HepG2 (cell line): ENCODE data around the gene ZSCAN26. TPM values are rescaled to one million over a fixed set of nuclear protein-coding genes. Genes with fewer than 3 reads are reported as not detected.

Experiments used
- ATAC-seq: fragments of 200-7000 bp; cut with Tn5 transposase; 3 replicates; pipeline ENCODE4 v1.9.1; 2020; ENCODE audit warnings: mild to moderate bottlenecking, moderate library complexity
- BruUV-seq: library from RNA; stranded (reverse); fragments of 400-500 nt; replicated peaks from 2 replicates; lab custom pipeline; 2021; lab: Mats Ljungman, UMichigan
- CTCF ChIA-PET: fragments of 300-600 bp; formaldehyde crosslinking; extraction: SDS; loops from one replicate; lab custom pipeline; 2021; ENCODE audit warnings: low total read pairs, inconsistent platforms, low intra/inter-chr PET ratio; lab: Yijun Ruan, JAX
- POLR2A ChIA-PET: fragments of 350-600 bp; sonication (Branson Sonifier 250); formaldehyde crosslinking; loops from one replicate; lab custom pipeline; 2020; ENCODE audit warnings: antibody characterized with exemption, inconsistent platforms; lab: Yijun Ruan, JAX
- DNase-seq: peaks from one replicate; pipeline ENCODE4 v3.0.0-alpha.2; 2015; ENCODE audit warnings: low spot score
- FAIRE-seq: peaks from 3 replicates; lab custom pipeline; 2011; peaks lifted over from hg19 to GRCh38; lab: Jason Lieb, UNC
- H2AFZ ChIP-seq: one replicate; pipeline ENCODE4 v1.6.1; 2011; ENCODE audit warnings: low read length, inconsistent platforms
- H3K27ac ChIP-seq: fragments of 300-600 bp; 3 replicates; pipeline ENCODE4 v1.8.0; 2011; ENCODE audit warnings: mixed run types, mild to moderate bottlenecking, mixed read lengths, low read length, inconsistent platforms; ENCODE audit not compliant: insufficient read depth; ENCODE audit errors: extremely low read length
- H3K27me3 ChIP-seq, 2 experiments: fragments of 200-600 bp in 1 of 2; 2 replicates in 1 of 2; 3 replicates in 1 of 2; pipeline versions ENCODE4 v1.6.0 to v1.8.0; 2011; ENCODE audit warnings: low read length in 2 of 2, mild to moderate bottlenecking in 2 of 2, moderate library complexity in 2 of 2, inconsistent platforms in 1 of 2; ENCODE audit not compliant: insufficient read depth in 2 of 2, control insufficient read depth in 1 of 2
- H3K36me3 ChIP-seq, 2 experiments: fragments of 200-600 bp in 1 of 2; replicated peaks in 1 of 2; 2 replicates in 1 of 2; 3 replicates in 1 of 2; pipeline versions ENCODE4 v1.5.1 to v1.8.0; 2011; ENCODE audit warnings: low read length in 2 of 2, inconsistent platforms in 1 of 2; ENCODE audit not compliant: insufficient read depth in 2 of 2, control insufficient read depth in 1 of 2
- H3K4me1 ChIP-seq: 2 replicates; pipeline ENCODE4 v1.5.1; 2012; ENCODE audit warnings: low read length, inconsistent platforms; ENCODE audit not compliant: insufficient read depth
- H3K4me2 ChIP-seq: 2 replicates; pipeline ENCODE4 v1.6.0; 2011; ENCODE audit warnings: low read depth, low read length, inconsistent platforms
- H3K4me3 ChIP-seq, 3 experiments: fragments of 200-600 bp in 1 of 3; sonication (generic), shearing (Covaris generic) in 1 of 3; replicated peaks in 1 of 3; 2 replicates each; pipeline ENCODE4 v1.5.1; 2011 to 2016; ENCODE audit warnings: low read length in 3 of 3, inconsistent platforms in 2 of 3, low read depth in 2 of 3, mild to moderate bottlenecking in 2 of 3, control low read depth in 1 of 3, mixed read lengths in 1 of 3; ENCODE audit not compliant: insufficient read depth in 1 of 3
- H3K79me2 ChIP-seq: one replicate; pipeline ENCODE4 v1.6.1; 2011; ENCODE audit warnings: low read length, inconsistent platforms; ENCODE audit not compliant: insufficient read depth
- H3K9ac ChIP-seq: 2 replicates; pipeline ENCODE4 v1.6.0; 2011; ENCODE audit warnings: mild to moderate bottlenecking, low read depth, low read length, inconsistent platforms; ENCODE audit not compliant: insufficient read depth
- H3K9me3 ChIP-seq: 2 replicates; pipeline ENCODE4 v1.5.1; 2012; ENCODE audit warnings: mild to moderate bottlenecking, low read length
- H4K20me1 ChIP-seq: 2 replicates; pipeline ENCODE4 v1.6.0; 2011; ENCODE audit warnings: inconsistent platforms, mild to moderate bottlenecking, low read length, moderate library complexity; ENCODE audit not compliant: insufficient read depth
- CERS6 ChIP-seq: sonication (generic); formaldehyde crosslinking; IDR thresholded peaks from 2 replicates; pipeline ENCODE4 v1.5.0; 2020; ENCODE audit warnings: missing genetic modification reagents
- HIC2 ChIP-seq: sonication (generic); formaldehyde crosslinking; IDR thresholded peaks from 2 replicates; pipeline ENCODE4 v1.9.0; 2022; ENCODE audit warnings: low read depth, missing genetic modification reagents
- KDM5A ChIP-seq: fragments of 200-600 bp; sonication (generic); IDR thresholded peaks from 2 replicates; pipeline ENCODE4 v1.7.0; 2018; ENCODE audit warnings: antibody characterized with exemption, mild to moderate bottlenecking, low read length, borderline replicate concordance
- LRRFIP1 ChIP-seq: sonication (generic); formaldehyde crosslinking; conservative IDR thresholded peaks from 2 replicates; pipeline ENCODE4 v1.4.0; 2020; ENCODE audit warnings: missing genetic modification reagents
- RAD51 ChIP-seq: fragments of 450-650 bp; IDR thresholded peaks from 2 replicates; pipeline ENCODE4 v1.6.1; 2016; ENCODE audit warnings: borderline replicate concordance
- REST ChIP-seq, 2 experiments: IDR thresholded peaks; 2 replicates each; pipeline ENCODE4 v1.6.1; 2011 to 2012; ENCODE audit warnings: low read length in 2 of 2, borderline replicate concordance in 1 of 2, low read depth in 1 of 2, mild to moderate bottlenecking in 1 of 2, moderate library complexity in 1 of 2
- ZBTB38 ChIP-seq: sonication (generic); formaldehyde crosslinking; IDR thresholded peaks from 2 replicates; pipeline ENCODE4 v1.5.1; 2020; ENCODE audit warnings: mild to moderate bottlenecking, missing genetic modification reagents
- ZBTB7B ChIP-seq: sonication (generic); formaldehyde crosslinking; IDR thresholded peaks from 2 replicates; pipeline ENCODE4 v1.4.0; 2020; ENCODE audit warnings: missing genetic modification reagents
- ZIK1 ChIP-seq: sonication (generic); formaldehyde crosslinking; IDR thresholded peaks from 2 replicates; pipeline ENCODE4 v1.5.0; 2020; ENCODE audit warnings: mild to moderate bottlenecking, low read depth, missing genetic modification reagents, borderline replicate concordance
- ZNF251 ChIP-seq: sonication (generic); formaldehyde crosslinking; IDR thresholded peaks from 2 replicates; pipeline ENCODE4 v1.9.0; 2021; ENCODE audit warnings: mild to moderate bottlenecking, missing genetic modification reagents
- ZNF652 ChIP-seq: IDR thresholded peaks from 2 replicates; pipeline ENCODE4 v1.6.1; 2016; ENCODE audit warnings: low read depth, borderline replicate concordance
- ZNF768 ChIP-seq: sonication (generic); formaldehyde crosslinking; IDR thresholded peaks from 2 replicates; pipeline ENCODE4 v1.4.0; 2020; ENCODE audit warnings: missing genetic modification reagents
- WGBS: methylation state at CpG from one replicate; pipeline ENCODE4 v1.1.6; 2017; ENCODE audit warnings: low lambda C conversion rate; 5-methylcytosine and 5-hydroxymethylcytosine counted together
- in situ Hi-C: cut with HindIII; loops from 2 replicates; pipeline ENCODE4 v1.10.0; 2017; ENCODE audit warnings: low pct_unique_long_range_greater_than_20kb; ENCODE audit not compliant: extremely low pct_ligation_motif_present
- intact Hi-C: fragments of 100-400 bp; cut with micrococcal nuclease; formaldehyde crosslinking; loops from one replicate; pipeline ENCODE4 v1.10.0; 2022; ENCODE audit not compliant: unreplicated experiment
- polyA plus RNA-seq, 8 experiments: library from polyadenylated mRNA; depleted of rRNA in 3 of 8; stranded (reverse) in 7 of 8; unstranded in 1 of 8; fragments of >200 nt; fragmentation: Illumina TruSeq in 4 of 8; extraction: Trizol in 4 of 8; gene quantifications; 2 replicates each; pipeline versions ENCODE4 v1.2.1 to v1.2.3, GENCODE V29; 2011 to 2016; ENCODE audit warnings: low read depth in 4 of 8, missing spikeins in 1 of 8, mixed read lengths in 1 of 8; ENCODE audit not compliant: insufficient read depth in 1 of 8
- total RNA-seq, 5 experiments: library from RNA; depleted of rRNA; stranded (reverse); fragments of >200 nt; fragmentation: Illumina TruSeq; extraction: Trizol; gene quantifications; 2 replicates each; pipeline ENCODE4 v1.2.3, GENCODE V29; 2016; ENCODE audit warnings: low read depth in 1 of 5

The ZSCAN26 gene
- total and polyA plus RNA-seq, 2 of the 13 experiments (the other 11 are each of a cell fraction or from before 2014, with no cell fraction given): 12.0 to 15.6 TPM

GRCh38 chr6:28323813-28324424 is 57.0 kb downstream of the ZSCAN26 start (continued):
- TF ChIP-seq KDM5A (no peak; the same call in 1 of the 2 replicates), ZNF251 (no peak)

- no peaks in the 10 kb centered on the region for H3K79me2 ChIP-seq
- no peaks in the 10 kb centered on the region for H3K9me3 ChIP-seq
- H3K27ac ChIP-seq: no peak overlapping the region
- no TSS peak for BruUV-seq
- FAIRE-seq: no peak
- ChIA-PET CTCF (no interaction called here), POLR2A (interaction anchor here (2.3 kb wide), 1 partner anchor 9 kb away, joined by 9 read pairs; the partner anchor contains the start of gene ZSCAN31)
- in situ Hi-C loops: no loop called here
- intact Hi-C loops: no loop called here
- no peak overlapping the region for H2AFZ ChIP-seq
- H3K4me3 ChIP-seq: no peak overlapping the region
- no peaks in the 10 kb centered on the region for H4K20me1 ChIP-seq
- 92% methylated on average over 7 of the region's 7 CpGs for WGBS
- H3K27me3 ChIP-seq: no peaks in the 10 kb centered on the region
- no peak overlapping the region for H3K4me2 ChIP-seq
- H3K4me1 ChIP-seq: peaks cover 36% of the 10 kb centered on the region
- H3K9ac ChIP-seq: no peak overlapping the region
- no peak for DNase-seq
- peaks cover 4 to 16% of the 10 kb centered on the region in 2 experiments for H3K36me3 ChIP-seq
- no peak for ATAC-seq
- TF ChIP-seq ZNF768 (CRISPR knock-in tag) (no peak), CERS6 (CRISPR knock-in tag) (no peak), ZNF251 (no peak), ZNF652 (no peak), RAD51 (no peak), HIC2 (no peak), ZIK1 (CRISPR knock-in tag) (no peak), ZBTB7B (CRISPR knock-in tag) (no peak), REST (IDR thresholded peaks at IDR 0.05; ENCODE audit: borderline replicate concordance in 1 of 2, low read depth in 1 of 2, low read length in 2 of 2) (no peak), LRRFIP1 (no peak), ZBTB38 (no peak)
Observed at GRCh38 chr6:28326371-28326948, 59.5 kb downstream of the ZSCAN26 start.
